CD14-positive monocyte (primary cell): ENCODE results near the gene EXOC4. TPM values are rescaled to one million over a fixed set of nuclear protein-coding genes. Genes with fewer than 3 reads are reported as not detected.

Experiments
- DNase-seq, 3 donors: peaks; one replicate each; pipeline ENCODE4 v3.0.0-alpha.2; 2011 to 2022
- H2AFZ ChIP-seq: 2 replicates; pipeline ENCODE4 v1.6.0; 2012; ENCODE audit warnings: mild to moderate bottlenecking, low read depth, low read length, inconsistent platforms; ENCODE audit not compliant: insufficient read depth, poor library complexity, severe bottlenecking
- H3K27ac ChIP-seq, 2 donors: 1 replicate in 1 of 2; 2 replicates in 1 of 2; pipeline ENCODE4 v1.5.1; 2012 to 2013; ENCODE audit warnings: low read length in 2 of 2, control low read depth in 1 of 2, inconsistent platforms in 1 of 2, low read depth in 1 of 2, mild to moderate bottlenecking in 1 of 2
- H3K27me3 ChIP-seq, 2 donors: one replicate each; pipeline versions ENCODE4 v1.6.0 to v1.6.1; 2011 to 2013; ENCODE audit warnings: low read length in 2 of 2; ENCODE audit not compliant: control insufficient read depth in 2 of 2, insufficient read depth in 2 of 2
- H3K36me3 ChIP-seq, 2 donors: replicated peaks in 1 of 2; 1 replicate in 1 of 2; 2 replicates in 1 of 2; pipeline versions ENCODE4 v1.5.1 to v1.6.1; 2012 to 2013; ENCODE audit warnings: low read length in 2 of 2, control low read depth in 1 of 2, inconsistent platforms in 1 of 2, mild to moderate bottlenecking in 1 of 2; ENCODE audit not compliant: insufficient read depth in 2 of 2, control insufficient read depth in 1 of 2
- H3K4me1 ChIP-seq, 2 donors: 1 replicate in 1 of 2; 2 replicates in 1 of 2; pipeline versions ENCODE4 v1.5.1 to v1.6.1; 2012 to 2013; ENCODE audit warnings: low read length in 2 of 2, control low read depth in 1 of 2, inconsistent platforms in 1 of 2, mild to moderate bottlenecking in 1 of 2, moderate library complexity in 1 of 2; ENCODE audit not compliant: insufficient read depth in 2 of 2, control insufficient read depth in 1 of 2
- H3K4me2 ChIP-seq: replicated peaks from 2 replicates; pipeline ENCODE3; 2012; ENCODE audit warnings: low read length, moderate library complexity, mild to moderate bottlenecking; ENCODE audit not compliant: poor library complexity, severe bottlenecking; ENCODE audit errors: extremely low read depth
- H3K4me3 ChIP-seq, 3 experiments: fragments of 200-600 bp in 1 of 3; sonication (generic) in 1 of 3; replicated peaks in 1 of 3; 1 replicate in 2 of 3; 2 replicates in 1 of 3; pipeline ENCODE4 v1.5.1; 2011 to 2013; ENCODE audit warnings: low read length in 3 of 3, mild to moderate bottlenecking in 3 of 3, control low read depth in 2 of 3, low read depth in 2 of 3, inconsistent platforms in 1 of 3, moderate library complexity in 1 of 3
- H3K79me2 ChIP-seq: 2 replicates; pipeline ENCODE4 v1.6.0; 2012; ENCODE audit warnings: mild to moderate bottlenecking, control low read depth, inconsistent platforms, low read length, moderate library complexity; ENCODE audit not compliant: insufficient read depth
- H3K9ac ChIP-seq: 2 replicates; pipeline ENCODE4 v1.6.0; 2017; ENCODE audit warnings: low read length, mild to moderate bottlenecking; ENCODE audit not compliant: insufficient read depth, poor library complexity, severe bottlenecking
- H3K9me3 ChIP-seq, 2 donors: replicated peaks in 1 of 2; 1 replicate in 1 of 2; 2 replicates in 1 of 2; pipeline versions ENCODE4 v1.5.1 to v1.6.1; 2012 to 2013; ENCODE audit warnings: low read length in 2 of 2, control low read depth in 1 of 2; ENCODE audit not compliant: control insufficient read depth in 1 of 2, insufficient read depth in 1 of 2
- H4K20me1 ChIP-seq: 2 replicates; pipeline ENCODE4 v1.6.0; 2012; ENCODE audit warnings: mild to moderate bottlenecking, low read length, control low read depth, moderate library complexity; ENCODE audit not compliant: insufficient read depth
- H3K27ac Mint-ChIP-seq, 7 donors: one replicate each; pipeline ENCODE4 v1.8.0; 2020; ENCODE audit warnings: mild to moderate bottlenecking in 7 of 7, mixed read lengths in 7 of 7, moderate library complexity in 6 of 7, inconsistent platforms in 2 of 7
- H3K27me3 Mint-ChIP-seq, 3 donors: one replicate each; pipeline ENCODE4 v1.8.0; 2021 to 2022; ENCODE audit warnings: low read depth in 3 of 3, mild to moderate bottlenecking in 3 of 3, mixed read lengths in 3 of 3, moderate library complexity in 3 of 3, inconsistent platforms in 1 of 3
- H3K36me3 Mint-ChIP-seq, 2 donors: one replicate each; pipeline ENCODE4 v1.8.0; 2020; ENCODE audit warnings: mixed read lengths in 2 of 2, inconsistent platforms in 1 of 2, mild to moderate bottlenecking in 1 of 2
- H3K4me1 Mint-ChIP-seq: one replicate; pipeline ENCODE4 v1.8.0; 2020; ENCODE audit warnings: mild to moderate bottlenecking, mixed read lengths
- H3K4me3 Mint-ChIP-seq, 2 donors: one replicate each; pipeline ENCODE4 v1.8.0; 2020; ENCODE audit warnings: mild to moderate bottlenecking in 2 of 2, mixed read lengths in 2 of 2, moderate library complexity in 1 of 2
- H3K9me3 Mint-ChIP-seq, 7 donors: one replicate each; pipeline ENCODE4 v1.8.0; 2020 to 2022; ENCODE audit warnings: mixed read lengths in 7 of 7, mild to moderate bottlenecking in 6 of 7, moderate library complexity in 6 of 7, inconsistent platforms in 2 of 7
- CTCF ChIP-seq: fragments of 200-600 bp; IDR thresholded peaks from one replicate; pipeline ENCODE4 v1.8.0; 2022; ENCODE audit warnings: antibody characterized with exemption, mild to moderate bottlenecking
- WGBS: methylation state at CpG from one replicate; pipeline ENCODE4 v1.1.5; 2013; ENCODE audit warnings: missing lambda C conversion rate; ENCODE audit not compliant: insufficient coverage; 5-methylcytosine and 5-hydroxymethylcytosine counted together
- intact Hi-C, 2 donors: fragments of 100-400 bp; cut with micrococcal nuclease; formaldehyde crosslinking; loops; one replicate each; pipeline versions ENCODE4 v1.15.0 to v1.15.1; 2023
- polyA plus RNA-seq, 3 donors: library from polyadenylated mRNA; depleted of rRNA in 1 of 3; unstranded in 2 of 3; stranded (reverse) in 1 of 3; fragments of 300-500 nt in 2 of 3; fragments of >200 nt in 1 of 3; fragmentation: Illumina TruSeq in 2 of 3; gene quantifications; 1 replicate in 2 of 3; 2 replicates in 1 of 3; pipeline ENCODE4 v1.2.3, GENCODE V29; 2012 to 2021

EXOC4 gene
- polyA plus RNA-seq, 3 donors = 20.6 to 22.3 (median 22.3) TPM

GRCh38 chr7:133237545-133237944, 15.3 kb upstream of the EXOC4 start:
- WGBS = 100% methylated on average over 1 of the region's 3 CpGs

GRCh38 chr7:133240302-133240701, 12.6 kb upstream of the EXOC4 start:
- Histone ChIP-seq H3K4me2 (no peak overlapping the region), H3K4me1 (no peaks in the 10 kb centered on the region), H3K9ac (no peak overlapping the region), H4K20me1 (no peaks in the 10 kb centered on the region), H3K79me2 (no peaks in the 10 kb centered on the region), H2AFZ (no peak overlapping the region), H3K9me3 (no peaks in the 10 kb centered on the region), H3K27me3 (peaks cover 2 to 4% of the 10 kb centered on the region in 2 donors), H3K27ac (no peak overlapping the region), H3K4me3 (no peak overlapping the region), H3K36me3 (no peaks in the 10 kb centered on the region)
- no peak for DNase-seq
- Mint-ChIP-seq H3K9me3 (peaks cover 0 to 3% (median 0%) of the 10 kb centered on the region in 7 donors), H3K36me3 (no peaks in the 10 kb centered on the region), H3K27me3 (peaks cover 8 to 12% (median 12%) of the 10 kb centered on the region in 3 donors), H3K4me3 (no peak overlapping the region), H3K27ac (no peak overlapping the region), H3K4me1 (no peaks in the 10 kb centered on the region)
- no peak for TF ChIP-seq CTCF
- no CpG with 5 or more reads among the region's 3 CpGs for WGBS
- intact Hi-C loops = no loop called here

More at GRCh38 chr7:133237545-133237944, 15.3 kb upstream of the EXOC4 start:
- TF ChIP-seq CTCF = no peak
- Mint-ChIP-seq H3K4me1 (no peaks in the 10 kb centered on the region), H3K27me3 (peaks cover 7 to 17% (median 9%) of the 10 kb centered on the region in 3 donors), H3K27ac (no peak overlapping the region), H3K4me3 (no peak overlapping the region), H3K36me3 (no peaks in the 10 kb centered on the region), H3K9me3 (peaks cover 0 to 3% (median 0%) of the 10 kb centered on the region in 7 donors)
- Histone ChIP-seq H3K4me1 (no peaks in the 10 kb centered on the region), H3K27ac (no peak overlapping the region), H3K79me2 (no peaks in the 10 kb centered on the region), H4K20me1 (no peaks in the 10 kb centered on the region), H3K9ac (no peak overlapping the region), H3K27me3 (peaks cover 2 to 4% of the 10 kb centered on the region in 2 donors), H3K9me3 (no peaks in the 10 kb centered on the region), H3K4me3 (no peak overlapping the region), H2AFZ (no peak overlapping the region), H3K4me2 (no peak overlapping the region), H3K36me3 (no peaks in the 10 kb centered on the region)
- no peak for DNase-seq
- intact Hi-C loops = no loop called here
